Measurements from ENCODE around the gene ZNFX1.

ZNFX1 gene

GRCh38 chr20:49276161-49276960 lies 1.5 kb downstream of the ZNFX1 start:
- H3K4me3 ChIP-seq (ENCODE audit: control insufficient read depth, low read depth, low read length) = peak overlapping the region; percentile 92
- TF ChIP-seq, protein P1, sequence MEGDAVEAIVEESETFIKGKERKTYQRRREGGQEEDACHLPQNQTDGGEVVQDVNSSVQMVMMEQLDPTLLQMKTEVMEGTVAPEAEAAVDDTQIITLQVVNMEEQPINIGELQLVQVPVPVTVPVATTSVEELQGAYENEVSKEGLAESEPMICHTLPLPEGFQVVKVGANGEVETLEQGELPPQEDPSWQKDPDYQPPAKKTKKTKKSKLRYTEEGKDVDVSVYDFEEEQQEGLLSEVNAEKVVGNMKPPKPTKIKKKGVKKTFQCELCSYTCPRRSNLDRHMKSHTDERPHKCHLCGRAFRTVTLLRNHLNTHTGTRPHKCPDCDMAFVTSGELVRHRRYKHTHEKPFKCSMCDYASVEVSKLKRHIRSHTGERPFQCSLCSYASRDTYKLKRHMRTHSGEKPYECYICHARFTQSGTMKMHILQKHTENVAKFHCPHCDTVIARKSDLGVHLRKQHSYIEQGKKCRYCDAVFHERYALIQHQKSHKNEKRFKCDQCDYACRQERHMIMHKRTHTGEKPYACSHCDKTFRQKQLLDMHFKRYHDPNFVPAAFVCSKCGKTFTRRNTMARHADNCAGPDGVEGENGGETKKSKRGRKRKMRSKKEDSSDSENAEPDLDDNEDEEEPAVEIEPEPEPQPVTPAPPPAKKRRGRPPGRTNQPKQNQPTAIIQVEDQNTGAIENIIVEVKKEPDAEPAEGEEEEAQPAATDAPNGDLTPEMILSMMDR (IDR thresholded peaks at IDR 0.05; ENCODE audit: control insufficient read depth, insufficient read depth, low read depth, low read length, missing control alignments) = no peak
- no peak for DNase-seq (ENCODE audit: low read depth)

GRCh38 chr20:49275636-49276035 lies 2.2 kb downstream of the ZNFX1 start:
- DNase-seq (ENCODE audit: low read depth) = no peak
- TF ChIP-seq, protein P1 (IDR thresholded peaks at IDR 0.05; ENCODE audit: control insufficient read depth, insufficient read depth, low read depth, low read length, missing control alignments) = no peak
- no peak overlapping the region for H3K4me3 ChIP-seq (ENCODE audit: control insufficient read depth, low read depth, low read length)

GRCh38 chr20:49275216-49275615 lies 2.6 kb downstream of the ZNFX1 start:
- TF ChIP-seq, protein P1 (IDR thresholded peaks at IDR 0.05; ENCODE audit: control insufficient read depth, insufficient read depth, low read depth, low read length, missing control alignments) = no peak
- no peak overlapping the region for H3K4me3 ChIP-seq (ENCODE audit: control insufficient read depth, low read depth, low read length)
- DNase-seq (ENCODE audit: low read depth) = no peak

DNA sequence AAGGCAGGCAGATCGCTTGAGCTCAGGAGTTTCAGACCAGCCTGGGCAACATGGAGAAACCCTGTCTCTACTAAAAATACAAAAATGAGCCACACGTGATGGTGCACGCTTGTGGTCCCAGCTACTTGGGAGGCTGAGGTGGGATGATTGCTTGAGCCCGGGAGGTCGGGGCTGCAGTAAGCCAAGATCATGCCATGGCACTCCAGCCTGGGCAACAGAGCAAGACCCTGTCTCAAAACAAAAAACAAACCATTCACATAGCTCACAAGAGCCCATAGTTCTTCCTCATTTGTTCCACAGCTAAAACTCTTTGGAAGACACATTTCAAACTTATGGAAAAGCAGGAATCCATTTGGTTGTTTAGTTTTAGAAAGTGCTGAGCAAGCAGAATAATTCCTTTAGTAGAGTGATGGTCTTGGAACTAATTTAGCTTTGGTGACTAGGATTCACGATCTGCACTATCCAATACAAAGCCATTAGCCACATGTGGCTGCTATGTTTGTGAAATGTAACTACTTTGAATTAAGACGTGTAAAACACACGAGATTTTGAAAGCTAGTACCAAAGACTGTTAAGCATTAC lies 4.1 kb downstream of the ZNFX1 start:
- no peak overlapping the region for H3K4me3 ChIP-seq (ENCODE audit: control insufficient read depth, low read depth, low read length)
- DNase-seq (ENCODE audit: low read depth) = no peak
- TF ChIP-seq, protein P1 (IDR thresholded peaks at IDR 0.05; ENCODE audit: control insufficient read depth, insufficient read depth, low read depth, low read length, missing control alignments) = no peak

DNA sequence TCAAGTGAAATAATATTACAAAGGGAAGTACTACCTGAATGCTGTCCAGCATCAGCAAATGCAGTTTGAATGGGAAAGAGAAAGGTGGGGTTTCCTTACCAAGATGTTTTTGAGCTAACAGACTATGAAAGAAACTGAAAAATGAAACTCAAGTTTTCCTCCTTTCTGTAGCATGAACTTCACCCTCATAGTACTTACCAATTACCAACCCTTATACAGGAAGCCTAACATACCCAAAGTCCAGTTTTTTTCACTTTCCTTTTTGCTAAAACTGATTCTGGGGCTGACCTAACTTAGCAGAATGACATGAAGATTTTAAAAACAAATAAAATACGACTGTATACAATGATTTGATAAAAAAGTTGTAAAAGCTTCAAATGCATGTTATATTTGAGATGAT lies 5.2 kb downstream of the ZNFX1 start:
- DNase-seq (ENCODE audit: low read depth) = no peak
- TF ChIP-seq, protein P1 (IDR thresholded peaks at IDR 0.05; ENCODE audit: control insufficient read depth, insufficient read depth, low read depth, low read length, missing control alignments) = no peak
- H3K4me3 ChIP-seq (ENCODE audit: control insufficient read depth, low read depth, low read length) = no peak overlapping the region

DNA sequence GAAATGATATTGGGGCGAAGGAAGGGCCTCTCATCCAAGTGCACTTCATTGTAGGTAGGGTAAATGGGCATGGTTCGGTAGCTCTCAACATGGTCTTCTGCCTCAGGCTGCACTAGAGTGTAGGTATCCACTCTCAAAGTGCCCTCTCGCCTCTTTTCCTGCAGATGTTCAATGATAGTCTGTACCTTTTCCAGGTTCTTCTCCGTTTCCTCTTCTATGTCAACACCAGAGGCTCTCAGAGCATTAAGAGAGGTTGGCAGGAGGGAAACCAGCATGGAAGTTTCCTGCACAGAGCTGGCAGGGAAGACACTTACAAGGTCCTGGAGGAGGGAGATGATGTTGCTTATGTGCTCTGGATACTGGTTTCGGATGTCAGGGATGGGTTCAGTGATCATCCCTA lies 7.1 kb downstream of the ZNFX1 start:
- no peak for DNase-seq (ENCODE audit: low read depth)
- TF ChIP-seq, protein P1 (IDR thresholded peaks at IDR 0.05; ENCODE audit: control insufficient read depth, insufficient read depth, low read depth, low read length, missing control alignments) = no peak

More for the DNA sequence above, 7.1 kb downstream of the ZNFX1 start:
- no peak overlapping the region for H3K4me3 ChIP-seq (ENCODE audit: control insufficient read depth, low read depth, low read length)
